IPS-11a (cell line): ENCODE data around the gene INS.
"Not testable (repeated sequence)": the region's sequence is repeated elsewhere in the genome, so short reads cannot be mapped to it uniquely, and the experiment has no call there.

Experiments
- H3K4me3 ChIP-seq: one replicate; pipeline ENCODE4 v1.5.1; 2013; ENCODE audit warnings: low read depth, low read length, control low read depth

The INS gene

DNA sequence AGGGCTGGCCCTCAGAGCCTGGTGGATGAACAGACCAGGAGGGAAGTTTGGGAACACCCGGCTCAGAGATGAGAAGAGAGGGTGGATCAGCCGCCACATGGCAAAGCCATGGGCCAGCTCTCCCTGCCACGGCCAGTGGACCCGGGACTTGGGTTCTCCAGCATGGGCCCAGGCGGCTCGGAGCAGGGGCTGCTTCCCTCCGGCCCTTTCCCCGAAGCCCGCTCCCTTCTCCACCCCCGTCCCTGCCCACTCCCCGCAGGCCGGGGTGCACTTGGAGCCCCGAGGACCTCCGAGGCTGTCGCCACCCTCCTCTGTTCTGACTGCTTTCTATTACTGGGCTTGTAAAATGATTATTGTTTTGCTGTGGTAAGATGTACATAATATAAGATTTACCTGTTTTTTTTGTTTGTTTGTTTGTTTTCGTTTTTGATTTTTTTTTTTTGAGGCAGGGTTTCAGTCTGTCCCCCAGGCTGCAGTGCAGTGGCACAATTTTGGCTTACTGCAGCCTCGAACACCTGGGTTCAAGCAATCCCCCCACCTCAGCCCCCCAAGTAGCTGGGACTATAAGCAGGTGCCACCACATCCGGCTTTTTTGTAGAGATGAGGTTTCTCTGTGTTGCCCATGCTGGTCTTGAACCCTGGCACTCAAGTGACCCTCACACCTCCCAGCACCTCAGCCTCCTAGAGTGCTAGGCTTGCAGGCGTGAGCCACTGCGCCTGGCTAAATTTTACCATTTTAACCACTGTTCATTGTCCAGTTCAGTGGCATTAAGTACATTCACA is 21.9 kb upstream of the INS start:
- H3K4me3 ChIP-seq: no peak overlapping the region

DNA sequence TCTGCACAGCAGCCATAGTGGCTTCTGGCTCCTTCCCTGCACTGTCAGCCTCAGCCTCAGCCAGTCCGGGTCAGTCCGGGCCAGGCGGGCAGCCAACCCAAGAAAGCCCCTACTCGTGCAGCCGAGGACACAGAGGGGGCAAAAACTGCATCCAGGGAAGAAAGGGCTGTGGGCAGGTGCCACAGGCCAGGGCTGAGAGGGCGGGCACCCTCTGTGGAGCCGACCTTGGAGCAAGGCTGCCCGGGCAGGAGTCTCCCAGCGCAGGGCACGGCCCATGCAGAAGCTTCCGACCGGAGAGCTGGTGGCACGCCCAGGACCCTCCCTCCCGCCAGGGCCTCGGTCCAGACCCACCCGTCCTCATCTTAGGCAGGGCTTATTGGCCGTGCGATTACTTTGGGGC is 21.1 kb upstream of the INS start:
- H3K4me3 ChIP-seq: no peak overlapping the region

- H3K4me3 ChIP-seq: no peak overlapping the region
Measured at GRCh38 chr11:2180789-2181370, 19.9 kb upstream of the INS start.

- no peak overlapping the region for H3K4me3 ChIP-seq
Measured at GRCh38 chr11:2180347-2180746, 19.3 kb upstream of the INS start.

DNA sequence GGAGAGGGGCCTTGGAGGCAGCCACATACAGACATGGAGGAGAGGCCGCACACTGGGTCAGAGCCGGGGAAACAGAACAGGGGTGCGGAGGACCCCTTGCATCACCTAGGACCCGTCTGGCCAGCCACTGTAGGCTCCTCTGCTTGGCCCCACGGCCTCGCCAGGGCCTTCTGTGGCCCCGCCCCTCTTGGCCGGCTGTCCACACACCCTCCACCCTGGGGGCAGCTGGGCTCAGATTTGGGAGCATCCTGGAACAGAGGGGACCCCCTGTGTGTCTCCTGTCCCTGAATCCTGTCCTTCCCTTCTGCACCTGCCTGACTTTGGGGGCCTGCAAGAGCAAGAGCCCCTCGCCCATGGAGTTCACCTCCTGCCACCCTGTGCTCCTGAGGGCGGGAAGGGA is 18.5 kb upstream of the INS start:
- no peak overlapping the region for H3K4me3 ChIP-seq

GRCh38 chr11:2178906-2179494 is 18.0 kb upstream of the INS start:
- no peak overlapping the region for H3K4me3 ChIP-seq

GRCh38 chr11:2178055-2178773 is 17.2 kb upstream of the INS start:
- H3K4me3 ChIP-seq: not testable (repeated sequence)

GRCh38 chr11:2177076-2177475 is 16.1 kb upstream of the INS start:
- no peak overlapping the region for H3K4me3 ChIP-seq

GRCh38 chr11:2176389-2176900 is 15.4 kb upstream of the INS start:
- no peak overlapping the region for H3K4me3 ChIP-seq

GRCh38 chr11:2175659-2176058 is 14.7 kb upstream of the INS start:
- no peak overlapping the region for H3K4me3 ChIP-seq

GRCh38 chr11:2174361-2174760 is 13.4 kb upstream of the INS start:
- no peak overlapping the region for H3K4me3 ChIP-seq

- no peak overlapping the region for H3K4me3 ChIP-seq
Measured at GRCh38 chr11:2173761-2174160, 12.8 kb upstream of the INS start.

GRCh38 chr11:2173150-2173693 is 12.2 kb upstream of the INS start:
- H3K4me3 ChIP-seq: no peak overlapping the region

DNA sequence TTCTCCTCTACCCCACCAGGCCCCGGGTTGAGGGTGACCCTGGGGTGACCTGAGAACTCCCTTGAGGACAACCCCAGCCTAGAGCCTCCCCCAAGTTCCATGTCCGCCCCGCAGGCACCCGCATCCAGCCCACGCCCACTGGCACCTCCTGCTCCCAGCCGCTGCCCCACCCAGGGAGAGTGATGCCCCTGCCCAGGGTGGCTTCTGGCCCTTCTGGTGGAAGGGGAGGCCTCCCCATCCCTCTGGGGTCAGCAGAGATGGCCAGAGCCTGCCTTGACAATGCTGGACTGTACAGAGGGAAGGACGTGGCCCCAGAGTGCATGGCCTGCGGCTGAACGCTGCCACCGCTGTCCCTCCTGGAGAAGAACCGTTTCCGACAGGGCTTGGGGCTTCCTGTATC is 11.7 kb upstream of the INS start:
- H3K4me3 ChIP-seq: no peak overlapping the region

- no peak within 1 kb of the TSS for H3K4me3 ChIP-seq
Measured at GRCh38 chr11:2171591-2172003, 10.6 kb upstream of the INS start, which contains the start of gene TH. Gene TH (minus strand): TSS chr11:2171815. CDS start chr11:2171786, 29 bp downstream.

- no peak overlapping the region for H3K4me3 ChIP-seq
Measured at GRCh38 chr11:2169626-2170570, 8.9 kb upstream of the INS start.

DNA sequence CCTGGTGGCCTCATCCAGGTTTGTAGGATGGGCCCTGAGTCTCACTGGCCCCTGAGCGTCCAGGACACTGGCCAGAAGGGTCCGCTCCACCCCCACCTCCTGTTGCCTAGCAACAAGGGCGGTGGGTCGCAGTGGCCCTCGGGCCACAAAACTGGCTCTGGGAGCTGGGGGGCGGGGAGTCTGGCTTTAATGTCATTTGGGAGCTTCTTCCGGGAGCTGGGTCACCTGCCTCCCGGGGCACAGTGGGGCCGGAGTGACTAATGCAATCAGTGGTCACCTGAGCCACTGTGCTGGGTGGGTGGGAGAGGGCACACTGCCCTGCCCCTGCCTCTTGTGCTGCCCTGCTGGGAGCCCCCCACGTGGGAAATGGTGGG is 8.0 kb upstream of the INS start:
- no peak overlapping the region for H3K4me3 ChIP-seq

- no peak overlapping the region for H3K4me3 ChIP-seq
Measured at GRCh38 chr11:2168286-2169004, 7.4 kb upstream of the INS start.
